ENCODE measurements around the gene NKAIN1.

Gene NKAIN1

GRCh38 chr1:31153423-31153822, 86.3 kb downstream of the NKAIN1 start:
- H3K36me3 ChIP-seq = no peaks in the 10 kb centered on the region
- no peak for DNase-seq
- no peak for TF ChIP-seq CTCF (IDR thresholded peaks at IDR 0.05; ENCODE audit: low read depth, low read length)
- H3K4me1 ChIP-seq = no peaks in the 10 kb centered on the region
- no peaks in the 10 kb centered on the region for H3K27me3 ChIP-seq
- no peaks in the 10 kb centered on the region for H3K9me3 ChIP-seq
- no peak overlapping the region for H3K4me3 ChIP-seq (ENCODE audit: low read depth, low read length)

- Histone ChIP-seq H3K4me1 (no peaks in the 10 kb centered on the region), H3K9me3 (no peaks in the 10 kb centered on the region), H3K4me3 (ENCODE audit: low read depth, low read length) (no peak overlapping the region), H3K27me3 (no peaks in the 10 kb centered on the region), H3K36me3 (no peaks in the 10 kb centered on the region)
- DNase-seq = peak; percentile 30
- TF ChIP-seq CTCF (IDR thresholded peaks at IDR 0.05; ENCODE audit: low read depth, low read length) = no peak
These were observed 87.4 kb downstream of the NKAIN1 start for GRCh38 chr1:31152181-31152795.

GRCh38 chr1:31151402-31151801, 88.3 kb downstream of the NKAIN1 start:
- DNase-seq = no peak
- H3K4me3 ChIP-seq (ENCODE audit: low read depth, low read length) = no peak overlapping the region
- no peaks in the 10 kb centered on the region for H3K9me3 ChIP-seq
- no peak for TF ChIP-seq CTCF (IDR thresholded peaks at IDR 0.05; ENCODE audit: low read depth, low read length)
- no peaks in the 10 kb centered on the region for H3K27me3 ChIP-seq
- no peaks in the 10 kb centered on the region for H3K36me3 ChIP-seq
- H3K4me1 ChIP-seq = no peaks in the 10 kb centered on the region

GRCh38 chr1:31148409-31148808, 91.3 kb downstream of the NKAIN1 start:
- no peak for TF ChIP-seq CTCF (IDR thresholded peaks at IDR 0.05; ENCODE audit: low read depth, low read length)
- no peak for DNase-seq
- H3K36me3 ChIP-seq = no peaks in the 10 kb centered on the region

GRCh38 chr1:31145648-31146047, 94.0 kb downstream of the NKAIN1 start:
- TF ChIP-seq CTCF (IDR thresholded peaks at IDR 0.05; ENCODE audit: low read depth, low read length) = no peak
- H3K4me3 ChIP-seq (ENCODE audit: low read depth, low read length) = no peak overlapping the region
- no peaks in the 10 kb centered on the region for H3K36me3 ChIP-seq
- H3K27me3 ChIP-seq = no peaks in the 10 kb centered on the region
- no peak for DNase-seq
- H3K9me3 ChIP-seq = no peaks in the 10 kb centered on the region
- no peaks in the 10 kb centered on the region for H3K4me1 ChIP-seq

More at GRCh38 chr1:31148409-31148808, 91.3 kb downstream of the NKAIN1 start:
- Histone ChIP-seq H3K9me3 (no peaks in the 10 kb centered on the region), H3K4me1 (no peaks in the 10 kb centered on the region), H3K4me3 (ENCODE audit: low read depth, low read length) (no peak overlapping the region), H3K27me3 (no peaks in the 10 kb centered on the region)

- H3K9me3 ChIP-seq = no peaks in the 10 kb centered on the region
- no peak for DNase-seq
These were observed 95.2 kb downstream of the NKAIN1 start for GRCh38 chr1:31144442-31144841.

More at GRCh38 chr1:31144442-31144841, 95.2 kb downstream of the NKAIN1 start:
- Histone ChIP-seq H3K27me3 (no peaks in the 10 kb centered on the region), H3K4me3 (ENCODE audit: low read depth, low read length) (no peak overlapping the region), H3K4me1 (no peaks in the 10 kb centered on the region), H3K36me3 (no peaks in the 10 kb centered on the region)
- no peak for TF ChIP-seq CTCF (IDR thresholded peaks at IDR 0.05; ENCODE audit: low read depth, low read length)
